T-cell (primary cell): ENCODE data around the gene CDK2AP2. TPM values are rescaled to one million over a fixed set of nuclear protein-coding genes. Genes with fewer than 3 reads are reported as not detected.

Experiments used
- ATAC-seq, 4 experiments: fragments of 200-7000 bp in 3 of 4; fragments of 150-1000 bp in 1 of 4; cut with Tn5 transposase; replicated peaks in 1 of 4; 1 replicate in 3 of 4; 2 replicates in 1 of 4; pipeline ENCODE4 v1.10.0; 2021; ENCODE audit warnings: moderate library complexity in 3 of 4, mild to moderate bottlenecking in 2 of 4, moderate number of reproducible peaks in 1 of 4
- CTCF ChIA-PET, 2 donors: fragments of 300-600 bp; sonication (Branson Sonifier 250); formaldehyde crosslinking; loops; one replicate each; lab custom pipeline; 2022; ENCODE audit warnings: antibody characterized with exemption in 2 of 2; lab: Charles Lee
- POLR2A ChIA-PET, 2 donors: fragments of 300-600 bp; sonication (Branson Sonifier 250); formaldehyde crosslinking; loops; one replicate each; lab custom pipeline; 2022; ENCODE audit warnings: antibody characterized with exemption in 2 of 2; lab: Charles Lee
- DNase-seq, 35 experiments: peaks; one replicate each; pipeline versions ENCODE4 v3.0.0 to v3.0.0-alpha.2; 2013 to 2023
- H3K27ac ChIP-seq: one replicate; pipeline ENCODE4 v1.5.1; 2013; ENCODE audit warnings: low read length
- H3K27me3 ChIP-seq, 2 experiments: replicated peaks in 1 of 2; 1 replicate in 1 of 2; 2 replicates in 1 of 2; pipeline versions ENCODE4 v1.6.1 to v1.7.0; 2013; ENCODE audit warnings: low read length in 1 of 2, mixed read lengths in 1 of 2; ENCODE audit not compliant: control insufficient read depth in 2 of 2, insufficient read depth in 2 of 2; ENCODE audit errors: extremely low read depth in 1 of 2
- H3K36me3 ChIP-seq, 2 donors: 1 replicate in 1 of 2; 2 replicates in 1 of 2; pipeline versions ENCODE4 v1.6.1 to v1.7.0; 2013; ENCODE audit warnings: low read length in 1 of 2; ENCODE audit not compliant: control insufficient read depth in 2 of 2, insufficient read depth in 1 of 2; ENCODE audit errors: extremely low read depth in 1 of 2
- H3K4me1 ChIP-seq, 2 experiments: 1 replicate in 1 of 2; 2 replicates in 1 of 2; pipeline versions ENCODE4 v1.6.1 to v1.7.0; 2013; ENCODE audit warnings: low read length in 2 of 2, mixed read lengths in 1 of 2; ENCODE audit not compliant: insufficient read depth in 2 of 2, control insufficient read depth in 1 of 2; ENCODE audit errors: extremely low read depth in 1 of 2
- H3K4me3 ChIP-seq, 2 donors: 1 replicate in 1 of 2; 2 replicates in 1 of 2; pipeline versions ENCODE4 v1.5.1 to v1.7.0; 2013; ENCODE audit warnings: mild to moderate bottlenecking in 2 of 2, low read length in 1 of 2, moderate library complexity in 1 of 2; ENCODE audit not compliant: control insufficient read depth in 1 of 2; ENCODE audit errors: extremely low read depth in 1 of 2
- H3K9me3 ChIP-seq: 2 replicates; pipeline ENCODE4 v1.7.0; 2013
- H3K27ac Mint-ChIP-seq, 2 donors: one replicate each; pipeline ENCODE4 v1.8.0; 2020 to 2021; ENCODE audit warnings: mild to moderate bottlenecking in 2 of 2, mixed read lengths in 2 of 2
- H3K27me3 Mint-ChIP-seq, 2 donors: one replicate each; pipeline ENCODE4 v1.8.0; 2021 to 2022; ENCODE audit warnings: mixed read lengths in 2 of 2
- H3K36me3 Mint-ChIP-seq: one replicate; pipeline ENCODE4 v1.8.0; 2021; ENCODE audit warnings: mixed read lengths
- H3K4me1 Mint-ChIP-seq, 3 donors: one replicate each; pipeline ENCODE4 v1.8.0; 2020 to 2022; ENCODE audit warnings: mixed read lengths in 3 of 3, mild to moderate bottlenecking in 1 of 3
- H3K4me3 Mint-ChIP-seq, 3 donors: one replicate each; pipeline ENCODE4 v1.8.0; 2020 to 2022; ENCODE audit warnings: mild to moderate bottlenecking in 3 of 3, mixed read lengths in 3 of 3, moderate library complexity in 3 of 3
- H3K9me3 Mint-ChIP-seq, 3 donors: one replicate each; pipeline ENCODE4 v1.8.0; 2020 to 2022; ENCODE audit warnings: mixed read lengths in 3 of 3
- WGBS: methylation state at CpG from one replicate; pipeline ENCODE4 v1.1.5; 2013; ENCODE audit warnings: missing lambda C conversion rate; ENCODE audit not compliant: insufficient coverage; 5-methylcytosine and 5-hydroxymethylcytosine counted together
- total RNA-seq, 35 experiments: library from RNA in 6 of 35; stranded (reverse) in 6 of 35; fragments of 120-200 nt in 1 of 35; gene quantifications; one replicate each; pipeline versions ENCODE4 v1.2.1 to v1.2.4 and lab custom pipeline; 2013 to 2026

Gene CDK2AP2
- total RNA-seq, 5 donors from 2014 or later (not counting 1 experiment from before 2014, with no cell fraction given) = 31.0 to 90.8 (median 79.9) TPM

- Mint-ChIP-seq H3K4me1 (peaks cover 33 to 45% (median 36%) of the 10 kb centered on the region in 3 donors), H3K36me3 (no peaks in the 10 kb centered on the region), H3K27ac (peak overlapping the region; percentile 94 to 96), H3K9me3 (no peaks in the 10 kb centered on the region), H3K27me3 (no peaks in the 10 kb centered on the region), H3K4me3 (peak overlapping the region; percentile 78 to 82 (median 81))
- Histone ChIP-seq H3K9me3 (no peaks in the 10 kb centered on the region), H3K36me3 (peaks cover 4 to 7% of the 10 kb centered on the region in 2 donors), H3K27ac (peak overlapping the region; percentile 82), H3K4me3 (peak overlapping the region in 1 of 2 donors; percentile 44), H3K27me3 (no peaks in the 10 kb centered on the region), H3K4me1 (peaks cover 11 to 55% of the 10 kb centered on the region in 2 experiments)
- CTCF ChIA-PET = no interaction called here
- 94% methylated on average over 11 of the region's 20 CpGs for WGBS
- ATAC-seq (no peak), DNase-seq (peak in 1 of 35 experiments; percentile 9)
- POLR2A ChIA-PET = no interaction called here
Observed at GRCh38 chr11:67463680-67464410, 44.1 kb downstream of the CDK2AP2 start.

GRCh38 chr11:67463186-67463585 lies 44.8 kb downstream of the CDK2AP2 start:
- peak overlapping the region in 1 of 2 donors; percentile 57 for H3K27ac Mint-ChIP-seq
- H3K36me3 ChIP-seq = peaks cover 4 to 7% of the 10 kb centered on the region in 2 donors
- H3K4me3 Mint-ChIP-seq = no peak overlapping the region
- H3K27ac ChIP-seq = no peak overlapping the region
- H3K9me3 Mint-ChIP-seq = no peaks in the 10 kb centered on the region
- H3K27me3 ChIP-seq = no peaks in the 10 kb centered on the region
- 100% methylated on average over 1 of the region's 10 CpGs for WGBS
- H3K27me3 Mint-ChIP-seq = no peaks in the 10 kb centered on the region
- no peaks in the 10 kb centered on the region for H3K9me3 ChIP-seq
- ChIA-PET POLR2A (no interaction called here), CTCF (no interaction called here)
- ATAC-seq = no peak
- H3K4me1 Mint-ChIP-seq = peaks cover 30 to 42% (median 31%) of the 10 kb centered on the region in 3 donors
- H3K36me3 Mint-ChIP-seq = no peaks in the 10 kb centered on the region
- DNase-seq = no peak
- H3K4me3 ChIP-seq = no peak overlapping the region
- peaks cover 8 to 49% of the 10 kb centered on the region in 2 experiments for H3K4me1 ChIP-seq

- peaks cover 0 to 4% of the 10 kb centered on the region in 2 experiments for H3K4me1 ChIP-seq
Observed at GRCh38 chr11:67458266-67458665, 49.7 kb downstream of the CDK2AP2 start.

GRCh38 chr11:67457453-67457852 lies 50.5 kb downstream of the CDK2AP2 start:
- ATAC-seq (no peak), DNase-seq (no peak)
- no peak overlapping the region for H3K4me3 Mint-ChIP-seq
- H3K36me3 Mint-ChIP-seq = no peaks in the 10 kb centered on the region
- peak overlapping the region in 1 of 2 donors; percentile 67 for H3K27ac Mint-ChIP-seq
- H3K36me3 ChIP-seq = no peaks in the 10 kb centered on the region
- peaks cover 0 to 9% (median 6%) of the 10 kb centered on the region in 3 donors for H3K4me1 Mint-ChIP-seq
- ChIA-PET POLR2A (interaction anchor here in 1 of 2 donors (0.6 kb wide), 1 partner anchor 95 kb away, joined by 4 read pairs; no protein-coding TSS in a partner anchor), CTCF (no interaction called here)
- no peaks in the 10 kb centered on the region for H3K9me3 Mint-ChIP-seq
- no peak overlapping the region for H3K27ac ChIP-seq
- no peaks in the 10 kb centered on the region for H3K27me3 Mint-ChIP-seq
- no peaks in the 10 kb centered on the region for H3K9me3 ChIP-seq
- H3K27me3 ChIP-seq = peaks cover 0 to 14% of the 10 kb centered on the region in 2 experiments
- peaks cover 0 to 4% of the 10 kb centered on the region in 2 experiments for H3K4me1 ChIP-seq
- no peak overlapping the region for H3K4me3 ChIP-seq
- 92% methylated on average over 9 of the region's 12 CpGs for WGBS

More at GRCh38 chr11:67458266-67458665, 49.7 kb downstream of the CDK2AP2 start:
- Mint-ChIP-seq H3K36me3 (no peaks in the 10 kb centered on the region), H3K27me3 (no peaks in the 10 kb centered on the region), H3K4me3 (no peak overlapping the region), H3K27ac (no peak overlapping the region), H3K9me3 (no peaks in the 10 kb centered on the region), H3K4me1 (peaks cover 0 to 11% (median 4%) of the 10 kb centered on the region in 3 donors)
- Histone ChIP-seq H3K36me3 (no peaks in the 10 kb centered on the region), H3K9me3 (no peaks in the 10 kb centered on the region), H3K27ac (no peak overlapping the region), H3K4me3 (no peak overlapping the region), H3K27me3 (peaks cover 0 to 13% of the 10 kb centered on the region in 2 experiments)
- ATAC-seq (no peak), DNase-seq (no peak)
- CTCF ChIA-PET = no interaction called here
- 95% methylated on average over 19 of the region's 19 CpGs for WGBS
- POLR2A ChIA-PET = no interaction called here

Other genes starting within 250 kb of the CDK2AP2 start
- gene GRK2, start 241.7 kb downstream of the CDK2AP2 start, total RNA-seq = 100 to 1,000 TPM; 267 to 394 (median 382) TPM
- gene ANKRD13D, start 218.9 kb downstream of the CDK2AP2 start, total RNA-seq = 100 to 1,000 TPM; 150 to 249 (median 237) TPM
- gene SSH3, start 204.6 kb downstream of the CDK2AP2 start, total RNA-seq = 10 to 100 TPM; 11.5 to 30.9 (median 26.7) TPM
- gene POLD4, start 154.6 kb downstream of the CDK2AP2 start, total RNA-seq = 100 to 1,000 TPM in 2 of 5 donors, 10 to 100 TPM in 3; 55.1 to 107 (median 98.0) TPM
- 1 to 10 TPM; 2.2 to 8.5 (median 4.1) TPM for gene CLCF1, start 134.6 kb downstream of the CDK2AP2 start, total RNA-seq
- 10 to 100 TPM; 34.9 to 63.8 (median 56.2) TPM for gene RAD9A, start 116.2 kb downstream of the CDK2AP2 start, total RNA-seq
- gene PPP1CA, start 106.3 kb downstream of the CDK2AP2 start, total RNA-seq = 100 to 1,000 TPM; 118 to 198 (median 186) TPM
- gene TBC1D10C, start 104.1 kb downstream of the CDK2AP2 start, total RNA-seq = 100 to 1,000 TPM; 288 to 449 (median 436) TPM
- 10 to 100 TPM in 2 of 5 donors, 1 to 10 TPM in 3; 5.5 to 19.1 (median 9.8) TPM for gene CARNS1, start 92.5 kb downstream of the CDK2AP2 start, total RNA-seq
- 10 to 100 TPM; 60.3 to 88.0 (median 81.9) TPM for gene RPS6KB2, start 79.7 kb downstream of the CDK2AP2 start, total RNA-seq
- 100 to 1,000 TPM; 192 to 282 (median 256) TPM for gene PTPRCAP, start 70.5 kb downstream of the CDK2AP2 start, total RNA-seq
- 10 to 100 TPM; 23.0 to 39.4 (median 30.4) TPM for gene CORO1B, start 64.7 kb downstream of the CDK2AP2 start, total RNA-seq
- gene GPR152, start 55.4 kb downstream of the CDK2AP2 start, total RNA-seq = under 1 TPM in 1 of 5 donors, not detected in 4; 0.19 TPM
- 10 to 100 TPM in 2 of 5 donors, 1 to 10 TPM in 3; 3.5 to 16.0 (median 5.6) TPM for gene CABP4, start 52.8 kb downstream of the CDK2AP2 start, total RNA-seq
- gene TMEM134, start 38.9 kb downstream of the CDK2AP2 start, total RNA-seq = 100 to 1,000 TPM in 3 of 5 donors, 10 to 100 TPM in 2; 59.9 to 113 (median 106) TPM
- 100 to 1,000 TPM; 114 to 168 (median 154) TPM for gene AIP, start 25.1 kb downstream of the CDK2AP2 start, total RNA-seq
- gene PITPNM1, start 2.8 kb downstream of the CDK2AP2 start, total RNA-seq = 100 to 1,000 TPM in 4 of 5 donors, 10 to 100 TPM in 1; 74.2 to 167 (median 149) TPM
- not detected for gene CABP2, start 15.3 kb upstream of the CDK2AP2 start, total RNA-seq
- 100 to 1,000 TPM in 3 of 5 donors, 10 to 100 TPM in 2; 68.3 to 200 (median 151) TPM for gene GSTP1, start 75.7 kb upstream of the CDK2AP2 start, total RNA-seq
- 100 to 1,000 TPM; 199 to 250 (median 238) TPM for gene NDUFV1, start 98.8 kb upstream of the CDK2AP2 start, total RNA-seq
- gene NUDT8, start 121.8 kb upstream of the CDK2AP2 start, total RNA-seq = 1 to 10 TPM; 1.5 to 8.0 (median 4.5) TPM
- not detected for gene TBX10, start 131.6 kb upstream of the CDK2AP2 start, total RNA-seq
- 1 to 10 TPM in 1 of 5 donors, under 1 TPM in 2, not detected in 2; 0.54 to 1.0 (median 0.68) TPM for gene ACY3, start 142.6 kb upstream of the CDK2AP2 start, total RNA-seq
- gene ALDH3B2, start 166.5 kb upstream of the CDK2AP2 start, total RNA-seq = not detected